Measurements from ENCODE around the gene GDF2. TPM values are rescaled to one million over a fixed set of nuclear protein-coding genes. Genes with fewer than 3 reads are reported as not detected.

Gene GDF2
- total and polyA plus RNA-seq, 2 experiments from 2014 or later: not detected

GRCh38 chr10:47311193-47311931 lies 10.9 kb upstream of the GDF2 start:
- no peaks in the 10 kb centered on the region for H3F3A ChIP-seq (replicated peaks; ENCODE audit: low read depth)
- H3K27me3 ChIP-seq (ENCODE audit: insufficient read depth): no peaks in the 10 kb centered on the region
- Mint-ChIP-seq H3K4me3 (no peak overlapping the region), H3K4me1 (peaks cover 15% of the 10 kb centered on the region; the same call in 2 of the 3 replicates), H3K27ac (no peak overlapping the region), H3K36me3 (ENCODE audit: low read depth) (no peaks in the 10 kb centered on the region), H3K9me3 (no peaks in the 10 kb centered on the region), H3K27me3 (ENCODE audit: insufficient read depth, low read depth, poor library complexity) (peaks cover 11% of the 10 kb centered on the region)
- H3K79me2 ChIP-seq (replicated peaks; ENCODE audit: insufficient read depth): no peaks in the 10 kb centered on the region
- no peak for DNase-seq (ENCODE audit: low spot score)
- H3K4me1 ChIP-seq (ENCODE audit: insufficient read depth): no peaks in the 10 kb centered on the region
- H3K36me3 ChIP-seq (ENCODE audit: insufficient read depth): no peaks in the 10 kb centered on the region
- no peak overlapping the region for H3K27ac ChIP-seq (ENCODE audit: low read depth)
- no peaks in the 10 kb centered on the region for H3K9me2 ChIP-seq (ENCODE audit: insufficient read depth)
- H3K4me3 ChIP-seq: no peak overlapping the region
- no peak overlapping the region for H3K4me2 ChIP-seq
- H4K20me1 ChIP-seq (replicated peaks; ENCODE audit: insufficient read depth): no peaks in the 10 kb centered on the region
- TF ChIP-seq CREB1 (CRISPR knock-in tag; IDR thresholded peaks at IDR 0.05; ENCODE audit: low read depth) (no peak), EZH2 (IDR thresholded peaks at IDR 0.05; ENCODE audit: low read depth, unreplicated experiment) (no peak), STAT1 (IDR thresholded peaks at IDR 0.05; ENCODE audit: unreplicated experiment) (no peak), EZH2phosphoT487 (IDR thresholded peaks at IDR 0.05; ENCODE audit: unreplicated experiment) (no peak), ETS1 (IDR thresholded peaks at IDR 0.05) (no peak), ZNF331 (CRISPR knock-in tag; IDR thresholded peaks at IDR 0.05; ENCODE audit: low read depth) (no peak), CTCF (conservative IDR thresholded peaks at IDR 0.05; ENCODE audit: low read depth in 2 of 2) (no peak), REST (IDR thresholded peaks at IDR 0.05; ENCODE audit: unreplicated experiment) (no peak), POLR2AphosphoS5 (IDR thresholded peaks at IDR 0.05; ENCODE audit: low read depth) (no peak), NANOG (IDR thresholded peaks at IDR 0.05; ENCODE audit: borderline replicate concordance) (no peak), ZNF462 (CRISPR knock-in tag; IDR thresholded peaks at IDR 0.05) (no peak)
- ATAC-seq: no peak
- no peak overlapping the region for H2AFZ ChIP-seq

All from GM23338 (cell line).